Gastroesophageal sphincter (tissue), 4 donors: ENCODE data around the gene MRPL46. TPM values are rescaled to one million over a fixed set of nuclear protein-coding genes. Genes with fewer than 3 reads are reported as not detected.

Experiments
- ATAC-seq: fragments of 150-250 bp; one replicate; pipeline ENCODE4 v1.9.1; 2016; ENCODE audit warnings: mild to moderate bottlenecking, moderate library complexity
- H3K27ac ChIP-seq, 4 donors: fragments of 200-600 bp; sonication (generic) in 3 of 4; 1 replicate in 3 of 4; 2 replicates in 1 of 4; pipeline ENCODE4 v1.5.1; 2016 to 2019
- H3K27me3 ChIP-seq: fragments of 200-600 bp; sonication (generic); one replicate; pipeline ENCODE4 v1.5.1; 2019
- H3K36me3 ChIP-seq, 2 donors: fragments of 200-600 bp; sonication (generic); one replicate each; pipeline ENCODE4 v1.5.1; 2019; ENCODE audit warnings: control low read depth in 1 of 2
- H3K4me1 ChIP-seq, 3 donors: fragments of 200-600 bp; sonication (generic); 1 replicate in 2 of 3; 2 replicates in 1 of 3; pipeline ENCODE4 v1.5.1; 2016 to 2019; ENCODE audit warnings: control low read depth in 2 of 3
- H3K4me3 ChIP-seq, 2 donors: fragments of 200-600 bp; sonication (generic); one replicate each; pipeline ENCODE4 v1.5.1; 2019; ENCODE audit warnings: mild to moderate bottlenecking in 1 of 2, moderate library complexity in 1 of 2
- H3K9me3 ChIP-seq, 3 donors: fragments of 200-600 bp; sonication (generic); one replicate each; pipeline ENCODE4 v1.5.1; 2017 to 2019; ENCODE audit warnings: control low read depth in 2 of 3
- EP300 ChIP-seq: sonication (generic); formaldehyde crosslinking; IDR thresholded peaks from one replicate; pipeline ENCODE4 v1.6.1; 2017; ENCODE audit warnings: antibody characterized with exemption, mild to moderate bottlenecking
- POLR2A ChIP-seq, 2 donors: fragments of 450-650 bp; IDR thresholded peaks; one replicate each; pipeline ENCODE4 v1.6.1; 2017; ENCODE audit warnings: antibody characterized with exemption in 2 of 2, mild to moderate bottlenecking in 2 of 2, moderate library complexity in 1 of 2
- POLR2AphosphoS5 ChIP-seq: sonication (generic); formaldehyde crosslinking; IDR thresholded peaks from one replicate; pipeline ENCODE4 v1.6.1; 2017; ENCODE audit warnings: antibody characterized with exemption
- WGBS, 2 donors: methylation state at CpG; one replicate each; pipeline ENCODE4 v1.1.5; 2018; ENCODE audit warnings: low coverage in 1 of 2; 5-methylcytosine and 5-hydroxymethylcytosine counted together
- total RNA-seq, 4 donors: library from RNA; depleted of rRNA; stranded (reverse); fragments of >200 nt; gene quantifications; one replicate each; pipeline ENCODE4 v1.1.0, GENCODE V29; 2016
- TF ChIP-seq, protein P1 (sequence below), 4 experiments: fragments of 200-600 bp in 2 of 4; fragments of 450-650 bp in 2 of 4; sonication (generic) in 1 of 4; IDR thresholded peaks; one replicate each; pipeline ENCODE4 v1.5.1; 2017 to 2019; ENCODE audit warnings: antibody characterized with exemption in 4 of 4, mild to moderate bottlenecking in 2 of 4, moderate library complexity in 2 of 4

MRPL46 gene
- total RNA-seq, 4 donors from 2014 or later = 22.6 to 26.9 (median 22.9) TPM

DNA sequence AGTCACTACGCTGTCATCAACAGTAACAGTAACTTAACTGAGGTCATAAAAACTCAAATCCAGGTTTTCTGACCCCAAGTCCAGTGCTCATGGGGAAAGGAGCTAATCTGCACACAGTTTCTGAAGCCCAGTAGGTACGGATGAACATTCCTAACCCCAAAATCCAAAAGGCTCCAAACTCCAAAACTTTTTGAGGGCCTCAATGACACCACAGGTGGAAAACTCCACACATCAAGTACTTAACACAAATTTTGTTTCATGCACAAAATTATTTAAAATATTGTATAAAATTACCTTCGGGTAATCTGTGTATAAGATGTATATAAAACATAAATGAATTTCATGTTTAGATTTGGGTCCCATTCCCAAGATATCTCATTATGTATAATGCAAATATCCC lies 10.5 kb downstream of the MRPL46 start:
- H3K27ac ChIP-seq = no peak overlapping the region
- H3K4me3 ChIP-seq = no peak overlapping the region
- 90 to 92% methylated on average over 2 to 3 of the region's 3 CpGs for WGBS, 2 donors
- peaks cover 0 to 54% of the 10 kb centered on the region in 2 donors for H3K36me3 ChIP-seq
- no peaks in the 10 kb centered on the region for H3K9me3 ChIP-seq
- peaks cover 0 to 9% (median 0%) of the 10 kb centered on the region in 3 donors for H3K4me1 ChIP-seq
- TF ChIP-seq POLR2A (IDR thresholded peaks at IDR 0.05) = no peak
- TF ChIP-seq, protein P1, sequence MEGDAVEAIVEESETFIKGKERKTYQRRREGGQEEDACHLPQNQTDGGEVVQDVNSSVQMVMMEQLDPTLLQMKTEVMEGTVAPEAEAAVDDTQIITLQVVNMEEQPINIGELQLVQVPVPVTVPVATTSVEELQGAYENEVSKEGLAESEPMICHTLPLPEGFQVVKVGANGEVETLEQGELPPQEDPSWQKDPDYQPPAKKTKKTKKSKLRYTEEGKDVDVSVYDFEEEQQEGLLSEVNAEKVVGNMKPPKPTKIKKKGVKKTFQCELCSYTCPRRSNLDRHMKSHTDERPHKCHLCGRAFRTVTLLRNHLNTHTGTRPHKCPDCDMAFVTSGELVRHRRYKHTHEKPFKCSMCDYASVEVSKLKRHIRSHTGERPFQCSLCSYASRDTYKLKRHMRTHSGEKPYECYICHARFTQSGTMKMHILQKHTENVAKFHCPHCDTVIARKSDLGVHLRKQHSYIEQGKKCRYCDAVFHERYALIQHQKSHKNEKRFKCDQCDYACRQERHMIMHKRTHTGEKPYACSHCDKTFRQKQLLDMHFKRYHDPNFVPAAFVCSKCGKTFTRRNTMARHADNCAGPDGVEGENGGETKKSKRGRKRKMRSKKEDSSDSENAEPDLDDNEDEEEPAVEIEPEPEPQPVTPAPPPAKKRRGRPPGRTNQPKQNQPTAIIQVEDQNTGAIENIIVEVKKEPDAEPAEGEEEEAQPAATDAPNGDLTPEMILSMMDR (IDR thresholded peaks at IDR 0.05) = no peak
- no peak for TF ChIP-seq EP300
- no peak for TF ChIP-seq POLR2AphosphoS5
- ATAC-seq = no peak
- H3K27me3 ChIP-seq = no peaks in the 10 kb centered on the region

DNA sequence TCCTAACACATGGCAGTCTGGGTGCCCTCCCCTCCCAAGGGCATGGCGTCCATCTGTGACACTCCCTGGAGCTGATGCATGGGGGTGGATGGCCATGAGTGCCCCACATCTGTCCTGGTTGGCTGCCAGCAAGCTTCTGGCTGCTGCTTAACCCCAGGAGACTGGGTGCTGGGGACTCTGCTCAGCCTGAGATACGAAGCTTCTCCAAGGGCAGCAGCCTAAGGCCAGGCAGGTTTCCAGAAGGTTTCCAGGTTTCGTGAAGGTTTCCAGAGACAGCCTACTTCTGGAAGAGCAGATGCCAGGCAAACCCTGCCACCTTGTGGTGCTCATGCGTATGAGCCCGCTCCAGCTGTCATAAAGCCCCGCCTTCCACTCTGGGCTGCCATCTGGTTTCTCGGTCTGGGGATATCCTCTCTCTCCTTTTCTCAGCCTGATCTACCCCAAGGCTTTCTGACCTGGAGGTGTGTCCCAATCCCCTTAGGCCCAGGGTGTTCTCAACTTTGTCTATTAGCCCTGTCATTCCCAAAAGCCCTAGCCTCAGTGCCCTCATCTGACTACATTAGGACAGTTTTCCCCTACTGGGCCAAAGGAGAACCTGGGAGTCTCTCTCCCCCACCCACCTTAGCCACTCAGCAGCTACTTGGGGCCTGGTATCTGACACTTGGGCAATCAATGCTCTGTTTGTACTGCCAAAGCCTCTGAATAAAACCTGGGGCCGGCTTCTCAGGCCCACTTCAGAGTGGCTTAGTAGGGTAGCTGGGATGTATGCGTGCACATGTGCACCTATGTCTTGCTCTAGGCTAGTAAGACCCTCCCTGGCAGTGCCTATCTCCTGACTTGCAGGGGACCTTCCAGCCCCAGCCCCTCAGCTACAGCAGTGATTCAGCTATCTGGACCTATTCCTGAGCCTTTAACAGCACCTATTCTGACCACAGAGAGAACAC lies 12.0 kb downstream of the MRPL46 start:
- peaks cover 0 to 38% of the 10 kb centered on the region in 2 donors for H3K36me3 ChIP-seq
- H3K4me1 ChIP-seq = peaks cover 0 to 9% (median 0%) of the 10 kb centered on the region in 3 donors
- no peaks in the 10 kb centered on the region for H3K27me3 ChIP-seq
- ATAC-seq = peak; percentile 67
- no peak overlapping the region for H3K27ac ChIP-seq
- TF ChIP-seq POLR2AphosphoS5 (peak; percentile 31), EP300 (no peak), POLR2A (IDR thresholded peaks at IDR 0.05) (no peak)
- TF ChIP-seq, protein P1 (IDR thresholded peaks at IDR 0.05) = peak; percentile 18 to 61 (median 39)
- no peaks in the 10 kb centered on the region for H3K9me3 ChIP-seq
- H3K4me3 ChIP-seq = no peak overlapping the region
- WGBS, 2 donors = 5 to 7% methylated on average over 4 to 6 of the region's 9 CpGs

DNA sequence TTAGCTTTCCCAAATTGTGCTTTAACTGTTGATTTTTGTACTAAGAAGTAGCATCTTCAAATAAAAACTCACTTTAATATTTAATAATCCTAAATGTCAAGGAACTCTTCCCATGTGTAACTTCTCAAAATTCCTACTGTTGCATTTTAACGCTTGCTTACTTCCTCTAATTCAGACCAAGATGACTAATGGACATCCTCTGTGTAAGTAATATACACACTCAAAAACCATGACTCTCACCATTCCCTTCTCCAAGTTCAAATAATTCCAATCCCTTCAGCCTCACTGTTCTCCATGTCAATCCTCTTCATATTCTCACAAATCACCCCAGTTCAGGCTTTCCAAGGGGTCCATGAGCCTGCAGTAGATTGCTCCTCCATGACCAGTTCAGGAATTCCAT lies 13.0 kb downstream of the MRPL46 start:
- Histone ChIP-seq H3K27ac (no peak overlapping the region), H3K27me3 (peaks cover under 1% of the 10 kb centered on the region), H3K36me3 (peaks cover 0 to 29% of the 10 kb centered on the region in 2 donors), H3K9me3 (no peaks in the 10 kb centered on the region), H3K4me1 (peaks cover 0 to 9% (median 0%) of the 10 kb centered on the region in 3 donors), H3K4me3 (no peak overlapping the region)
- ATAC-seq = no peak
- TF ChIP-seq POLR2AphosphoS5 = no peak
- TF ChIP-seq, protein P1 (IDR thresholded peaks at IDR 0.05) = no peak
- TF ChIP-seq EP300 = no peak
- TF ChIP-seq POLR2A (IDR thresholded peaks at IDR 0.05) = no peak
- WGBS, 2 donors = 30 to 40% methylated on average over 1 of the region's 1 CpG

DNA sequence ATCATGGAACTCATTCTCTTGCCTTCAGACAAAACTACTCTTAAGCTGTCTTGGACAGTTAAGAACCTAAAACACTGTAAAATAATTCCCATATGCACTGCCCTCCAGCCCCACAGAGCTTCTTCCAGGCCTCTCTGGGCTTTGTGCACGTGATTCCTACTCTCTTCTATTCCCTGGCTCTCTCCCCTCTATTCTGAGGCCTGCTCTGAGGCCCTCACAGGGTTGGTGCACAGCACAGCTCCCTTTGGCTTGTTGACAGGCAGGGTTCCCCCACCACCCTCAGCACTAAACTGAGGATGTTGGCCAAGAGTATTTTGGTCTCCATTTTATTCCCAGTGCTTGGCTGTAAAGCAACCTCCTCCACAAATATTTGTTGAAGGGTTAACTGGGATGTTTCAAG lies 13.5 kb downstream of the MRPL46 start:
- WGBS, 2 donors = 50% methylated on average over 1 of the region's 1 CpG; no CpG with 5 or more reads in 1 of the 2 donors
- no peak for ATAC-seq

DNA sequence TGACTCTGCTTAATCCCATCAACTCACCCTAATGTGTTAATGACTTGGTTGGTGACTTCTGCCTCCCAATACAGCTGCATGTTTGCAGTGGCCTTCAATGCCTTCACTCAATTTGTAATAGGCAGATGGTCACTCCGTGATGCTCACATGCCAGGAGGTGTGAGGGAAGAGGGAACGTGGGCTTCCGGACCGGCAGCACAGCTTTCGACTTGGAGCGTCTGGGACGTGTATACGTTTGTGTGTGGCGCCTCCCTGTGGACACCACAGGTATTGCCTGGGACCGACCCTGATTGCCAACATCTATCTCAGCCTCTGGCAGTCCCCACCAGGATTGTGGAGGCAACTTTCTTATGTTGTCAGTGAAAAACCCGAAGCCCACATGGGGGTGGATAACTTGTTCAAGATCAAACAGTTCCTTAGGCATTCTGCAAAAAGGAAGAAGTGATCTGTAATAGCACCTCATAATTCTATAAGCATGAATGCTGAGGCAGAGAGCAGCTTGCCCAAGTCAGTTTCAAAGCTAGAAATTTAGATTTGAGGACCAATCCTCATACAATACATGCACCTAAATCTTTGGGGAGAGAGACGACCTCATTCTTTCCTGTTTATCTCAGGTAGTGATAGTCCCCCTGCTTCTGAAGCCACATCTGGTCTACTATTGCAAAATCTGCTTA lies 16.9 kb downstream of the MRPL46 start:
- TF ChIP-seq, protein P1 (IDR thresholded peaks at IDR 0.05) = peak in 2 of 4 experiments; percentile 25 to 44
- no peak for TF ChIP-seq EP300
- no peak for ATAC-seq
- WGBS, 2 donors = 11 to 33% methylated on average over 1 of the region's 12 CpGs
- Histone ChIP-seq H3K27me3 (peaks cover 13% of the 10 kb centered on the region), H3K9me3 (no peaks in the 10 kb centered on the region), H3K4me1 (peaks cover 0 to 9% (median 0%) of the 10 kb centered on the region in 3 donors), H3K36me3 (no peaks in the 10 kb centered on the region), H3K4me3 (no peak overlapping the region), H3K27ac (no peak overlapping the region)

More for the DNA sequence above, 13.5 kb downstream of the MRPL46 start:
- Histone ChIP-seq H3K4me3 (no peak overlapping the region), H3K4me1 (peaks cover 0 to 9% (median 0%) of the 10 kb centered on the region in 3 donors), H3K27ac (no peak overlapping the region), H3K27me3 (peaks cover 7% of the 10 kb centered on the region), H3K9me3 (no peaks in the 10 kb centered on the region), H3K36me3 (peaks cover 0 to 23% of the 10 kb centered on the region in 2 donors)
- TF ChIP-seq POLR2A (IDR thresholded peaks at IDR 0.05) = no peak
